H1 (cell line): Measurements from ENCODE around the gene MRPL34. TPM values are rescaled to one million over a fixed set of nuclear protein-coding genes. Genes with fewer than 3 reads are reported as not detected.

Source experiments
- CTCF ChIA-PET: fragments of 300-600 bp; sonication (Branson Sonifier 250); formaldehyde crosslinking; loops from one replicate; lab custom pipeline; 2021; ENCODE audit not compliant: partially characterized antibody; lab: Charles Lee
- POLR2A ChIA-PET: fragments of 300-600 bp; sonication (Branson Sonifier 250); formaldehyde crosslinking; loops from one replicate; lab custom pipeline; 2021; ENCODE audit warnings: inconsistent platforms; ENCODE audit not compliant: partially characterized antibody; lab: Charles Lee
- DNase-seq, 2 experiments: peaks; one replicate each; pipeline versions ENCODE4 v3.0.0 to v3.0.0-alpha.2; 2010 to 2022; ENCODE audit warnings: low spot score in 2 of 2, low read depth in 1 of 2, mixed read lengths in 1 of 2
- FAIRE-seq: peaks from 2 replicates; lab custom pipeline; 2011; peaks lifted over from hg19 to GRCh38; lab: Jason Lieb, UNC
- H2AFZ ChIP-seq: 2 replicates; pipeline ENCODE4 v1.8.1; 2012; ENCODE audit warnings: low read length, inconsistent platforms
- H2AK5ac ChIP-seq: 2 replicates; pipeline ENCODE4 v1.6.1; 2013; ENCODE audit warnings: low read depth, low read length
- H2BK120ac ChIP-seq: replicated peaks from 2 replicates; pipeline ENCODE3; 2013; ENCODE audit warnings: low read depth, low read length, inconsistent platforms
- H2BK12ac ChIP-seq: 2 replicates; pipeline ENCODE4 v1.6.1; 2013; ENCODE audit warnings: low read depth, low read length
- H2BK15ac ChIP-seq: 2 replicates; pipeline ENCODE4 v1.6.1; 2013; ENCODE audit warnings: low read length
- H2BK20ac ChIP-seq: 2 replicates; pipeline ENCODE4 v1.6.1; 2013; ENCODE audit warnings: low read length
- H2BK5ac ChIP-seq: 2 replicates; pipeline ENCODE4 v1.6.1; 2013; ENCODE audit warnings: low read depth, low read length
- H3K14ac ChIP-seq: 2 replicates; pipeline ENCODE4 v1.6.1; 2013; ENCODE audit warnings: inconsistent platforms; ENCODE audit not compliant: insufficient read length
- H3K18ac ChIP-seq: 2 replicates; pipeline ENCODE4 v1.6.1; 2013; ENCODE audit warnings: low read length; ENCODE audit errors: extremely low read depth
- H3K23ac ChIP-seq: 2 replicates; pipeline ENCODE4 v1.6.1; 2013; ENCODE audit warnings: inconsistent platforms; ENCODE audit not compliant: insufficient read length
- H3K23me2 ChIP-seq: 2 replicates; pipeline ENCODE4 v1.6.1; 2013; ENCODE audit warnings: low read depth, low read length
- H3K27ac ChIP-seq: 2 replicates; pipeline ENCODE4 v1.6.1; 2011; ENCODE audit warnings: low read depth, low read length, inconsistent platforms
- H3K27me3 ChIP-seq, 4 experiments: replicated peaks in 1 of 4; 1 replicate in 1 of 4; 2 replicates in 3 of 4; pipeline versions ENCODE4 v1.6.1 to v1.8.1; 2011 to 2013; ENCODE audit warnings: low read length in 3 of 4, mild to moderate bottlenecking in 3 of 4, inconsistent platforms in 2 of 4, mixed read lengths in 2 of 4, moderate library complexity in 1 of 4; ENCODE audit not compliant: control insufficient read depth in 3 of 4, insufficient read depth in 3 of 4; ENCODE audit errors: extremely low read depth in 1 of 4
- H3K36me3 ChIP-seq, 4 experiments: 2 replicates each; pipeline versions ENCODE4 v1.6.1 to v1.8.1; 2011 to 2013; ENCODE audit warnings: mild to moderate bottlenecking in 4 of 4, low read length in 3 of 4, moderate library complexity in 2 of 4, control low read depth in 1 of 4, inconsistent platforms in 1 of 4; ENCODE audit not compliant: insufficient read depth in 4 of 4, control insufficient read depth in 2 of 4
- H3K4ac ChIP-seq: replicated peaks from 2 replicates; pipeline ENCODE3; 2013; ENCODE audit warnings: low read length, low read depth, mixed read lengths, inconsistent platforms; ENCODE audit not compliant: insufficient read length
- H3K4me1 ChIP-seq, 4 experiments: replicated peaks in 1 of 4; 1 replicate in 1 of 4; 2 replicates in 3 of 4; pipeline versions ENCODE4 v1.6.1 to v1.8.1; 2011 to 2013; ENCODE audit warnings: low read length in 3 of 4, inconsistent platforms in 2 of 4, mixed read lengths in 1 of 4; ENCODE audit not compliant: insufficient read depth in 4 of 4, control insufficient read depth in 3 of 4
- H3K4me2 ChIP-seq, 2 experiments: 2 replicates each; pipeline versions ENCODE4 v1.6.1 to v1.8.1; 2011 to 2013; ENCODE audit warnings: low read depth in 2 of 2, low read length in 2 of 2, control low read depth in 1 of 2, inconsistent platforms in 1 of 2, mild to moderate bottlenecking in 1 of 2; ENCODE audit not compliant: insufficient read depth in 1 of 2
- H3K4me3 ChIP-seq, 4 experiments: fragments of 200-600, 300-600 bp in 1 of 4; sonication (generic), shearing (Covaris generic), sonication (Bioruptor Twin) in 1 of 4; 2 replicates each; pipeline versions ENCODE4 v1.5.1 to v1.8.1; 2011 to 2016; ENCODE audit warnings: low read length in 4 of 4, low read depth in 3 of 4, control low read depth in 2 of 4, inconsistent platforms in 2 of 4, mild to moderate bottlenecking in 2 of 4, mixed read lengths in 1 of 4, moderate library complexity in 1 of 4; ENCODE audit not compliant: insufficient read depth in 2 of 4; ENCODE audit errors: extremely low read depth in 1 of 4
- H3K56ac ChIP-seq: replicated peaks from 2 replicates; pipeline ENCODE3; 2013; ENCODE audit warnings: low read depth, mild to moderate bottlenecking, mixed read lengths, low read length, inconsistent platforms; ENCODE audit not compliant: insufficient read length
- H3K79me1 ChIP-seq: 2 replicates; pipeline ENCODE4 v1.6.1; 2013; ENCODE audit warnings: low read depth, low read length, control low read depth
- H3K79me2 ChIP-seq, 2 experiments: 2 replicates each; pipeline versions ENCODE4 v1.6.1 to v1.8.1; 2012 to 2013; ENCODE audit warnings: low read length in 2 of 2, mild to moderate bottlenecking in 2 of 2, inconsistent platforms in 1 of 2; ENCODE audit not compliant: insufficient read depth in 2 of 2, control insufficient read depth in 1 of 2
- H3K9ac ChIP-seq, 4 experiments: replicated peaks in 1 of 4; 1 replicate in 1 of 4; 2 replicates in 3 of 4; pipeline versions ENCODE4 v1.6.1 to v1.8.1; 2011 to 2013; ENCODE audit warnings: low read depth in 3 of 4, low read length in 3 of 4, control low read depth in 2 of 4, mild to moderate bottlenecking in 2 of 4, moderate library complexity in 2 of 4, inconsistent platforms in 1 of 4; ENCODE audit errors: extremely low read depth in 1 of 4
- H3K9me3 ChIP-seq, 2 experiments: 2 replicates each; pipeline versions ENCODE4 v1.6.1 to v1.8.1; 2012 to 2013; ENCODE audit warnings: mild to moderate bottlenecking in 2 of 2, moderate library complexity in 2 of 2, control low read depth in 1 of 2, inconsistent platforms in 1 of 2, low read depth in 1 of 2, low read length in 1 of 2, mixed read lengths in 1 of 2; ENCODE audit not compliant: insufficient read depth in 2 of 2
- H4K20me1 ChIP-seq, 2 experiments: replicated peaks in 1 of 2; 2 replicates each; pipeline versions ENCODE3 to v1.8.1; 2011 to 2013; ENCODE audit warnings: inconsistent platforms in 2 of 2, low read length in 2 of 2, mild to moderate bottlenecking in 1 of 2; ENCODE audit not compliant: insufficient read depth in 2 of 2, control insufficient read depth in 1 of 2
- H4K5ac ChIP-seq: 2 replicates; pipeline ENCODE4 v1.6.1; 2013; ENCODE audit warnings: low read length, low read depth, mixed read lengths, inconsistent platforms; ENCODE audit not compliant: insufficient read length
- H4K8ac ChIP-seq: 2 replicates; pipeline ENCODE4 v1.8.0; 2013; ENCODE audit warnings: mild to moderate bottlenecking, moderate library complexity, low read length, inconsistent platforms; ENCODE audit not compliant: insufficient read depth; ENCODE audit errors: extremely low read depth
- H4K91ac ChIP-seq: replicated peaks from 2 replicates; pipeline ENCODE3; 2013; ENCODE audit warnings: low read length, mixed read lengths, inconsistent platforms; ENCODE audit not compliant: insufficient read length
- EGR1 ChIP-seq: IDR thresholded peaks from 2 replicates; pipeline ENCODE4 v1.6.1; 2011; ENCODE audit warnings: low read depth, low read length, borderline replicate concordance
- GABPA ChIP-seq: IDR thresholded peaks from 2 replicates; pipeline ENCODE4 v1.6.1; 2011; ENCODE audit warnings: mild to moderate bottlenecking, low read length, moderate library complexity, borderline replicate concordance; ENCODE audit not compliant: insufficient read depth
- KDM1A ChIP-seq: fragments of 200-600, 300-600 bp; sonication (generic); IDR thresholded peaks from 2 replicates; pipeline ENCODE4 v1.7.1; 2016; ENCODE audit warnings: mild to moderate bottlenecking, low read length, borderline replicate concordance
- NRF1 ChIP-seq: IDR thresholded peaks from 2 replicates; pipeline ENCODE4 v1.6.1; 2011; ENCODE audit warnings: mild to moderate bottlenecking, low read depth, low read length, improper control_type of control experiment
- POLR2A ChIP-seq, 2 experiments: IDR thresholded peaks; 1 replicate in 1 of 2; 2 replicates in 1 of 2; pipeline ENCODE4 v1.6.1; 2011; ENCODE audit warnings: low read depth in 2 of 2, low read length in 2 of 2, mild to moderate bottlenecking in 2 of 2; ENCODE audit errors: control extremely low read depth in 1 of 2
- SIX5 ChIP-seq: IDR thresholded peaks from 2 replicates; pipeline ENCODE4 v1.6.1; 2011; ENCODE audit warnings: mild to moderate bottlenecking, low read depth, low read length
- SP1 ChIP-seq: IDR thresholded peaks from 2 replicates; pipeline ENCODE4 v1.6.1; 2011; ENCODE audit warnings: low read depth, low read length
- TCF12 ChIP-seq: IDR thresholded peaks from 2 replicates; pipeline ENCODE4 v1.6.1; 2011; ENCODE audit warnings: low read depth, mild to moderate bottlenecking, low read length
- WGBS, 2 experiments: shearing (Covaris generic) in 1 of 2; methylation state at CpG; one replicate each; pipeline versions ENCODE4 v1.1.6 to v1.1.7; 2013 to 2015; ENCODE audit warnings: low lambda C conversion rate in 2 of 2, mixed read lengths in 2 of 2, inconsistent platforms in 1 of 2, low coverage in 1 of 2, missing lambda C conversion rate in 1 of 2; ENCODE audit not compliant: insufficient replicate concordance in 2 of 2, insufficient coverage in 1 of 2, insufficient read length in 1 of 2; ENCODE audit errors: extremely low coverage in 1 of 2, missing lambda C conversion rate in 1 of 2; 5-methylcytosine and 5-hydroxymethylcytosine counted together
- polyA plus RNA-seq, 7 experiments: library from polyadenylated mRNA; depleted of rRNA in 3 of 7; stranded (reverse) in 5 of 7; unstranded in 2 of 7; fragments of >200 nt in 5 of 7; fragments of 200-250 nt in 2 of 7; gene quantifications; 1 replicate in 5 of 7; 2 replicates in 1 of 7; 4 replicates in 1 of 7; pipeline versions ENCODE4 v1.2.1 to v1.2.3, GENCODE V29; 2011 to 2013; ENCODE audit warnings: missing spikeins in 2 of 7, mixed read lengths in 2 of 7
- total RNA-seq: library from RNA; stranded (reverse); fragmentation: NEBNext Ultra II Directional; extraction: Animal tissue kit (Norgen Biotek cat#: 25700); gene quantifications from 2 replicates; pipeline ENCODE4 v1.2.1, GENCODE V29; 2021

The MRPL34 gene
- total and polyA plus RNA-seq, 2 of the 8 experiments (the other 6 are each of a cell fraction or from before 2014, with no cell fraction given): 91.9 to 99.6 TPM

GRCh38 chr19:17314007-17314593 is 8.4 kb downstream of the MRPL34 start:
- POLR2A ChIA-PET: interaction anchor here (1.2 to 18.5 kb wide), 3 partner anchors 8 to 21 kb away, joined by 5 to 329 read pairs (median 9); partner anchors contain the start of gene ANO8
- CTCF ChIA-PET: interaction anchor here (1.6 kb wide), 1 partner anchor 8 kb away, joined by 4 read pairs; no protein-coding TSS in a partner anchor
- Histone ChIP-seq H3K4me1 (peaks cover 2 to 13% (median 5%) of the 10 kb centered on the region in 4 experiments; a peak in 5 of 7 replicates), H4K20me1 (peaks cover 0 to 14% of the 10 kb centered on the region in 2 experiments), H2AFZ (no peak overlapping the region), H3K27me3 (no peaks in the 10 kb centered on the region), H2BK12ac (no peak overlapping the region), H3K4ac (no peak overlapping the region), H3K27ac (no peak overlapping the region), H3K9me3 (no peaks in the 10 kb centered on the region), H3K18ac (no peak overlapping the region), H3K14ac (no peak overlapping the region), H3K79me1 (peaks cover 21% of the 10 kb centered on the region), H4K91ac (no peak overlapping the region), H2BK120ac (no peak overlapping the region), H3K4me3 (no peak overlapping the region), H3K4me2 (no peak overlapping the region), H3K9ac (no peak overlapping the region), H3K56ac (no peak overlapping the region), H4K8ac (no peak overlapping the region), H3K36me3 (peaks cover 4 to 21% (median 12%) of the 10 kb centered on the region in 4 experiments), H2BK20ac (no peak overlapping the region), H2BK15ac (no peak overlapping the region), H4K5ac (no peak overlapping the region), H2AK5ac (no peak overlapping the region), H3K23me2 (peaks cover 5% of the 10 kb centered on the region), H3K23ac (no peak overlapping the region), H3K79me2 (peaks cover 8 to 32% of the 10 kb centered on the region in 2 experiments; a peak in 3 of 4 replicates), H2BK5ac (no peak overlapping the region)
- DNase-seq (no peak), FAIRE-seq (no peak)
- 94% methylated on average over 19 of the region's 19 CpGs; no CpG with 5 or more reads in 1 of the 2 experiments for WGBS, 2 experiments
- no peak for TF ChIP-seq TCF12
- no peak for TF ChIP-seq SIX5
- TF ChIP-seq NRF1: no peak
- TF ChIP-seq POLR2A (IDR thresholded peaks at IDR 0.05; ENCODE audit: control extremely low read depth in 1 of 2, low read depth in 2 of 2, low read length in 2 of 2): no peak
- TF ChIP-seq GABPA: no peak
- no peak for TF ChIP-seq EGR1
- no peak for TF ChIP-seq SP1
- TF ChIP-seq KDM1A: no peak
